ENCODE measurements around the gene CARD16.
A peak's percentile ranks its signal among the peaks of the same experiment; 100 is the strongest.
"Not testable (repeated sequence)": the region's sequence is repeated elsewhere in the genome, so short reads cannot be mapped to it uniquely, and the experiment has no call there.

Gene CARD16

DNA sequence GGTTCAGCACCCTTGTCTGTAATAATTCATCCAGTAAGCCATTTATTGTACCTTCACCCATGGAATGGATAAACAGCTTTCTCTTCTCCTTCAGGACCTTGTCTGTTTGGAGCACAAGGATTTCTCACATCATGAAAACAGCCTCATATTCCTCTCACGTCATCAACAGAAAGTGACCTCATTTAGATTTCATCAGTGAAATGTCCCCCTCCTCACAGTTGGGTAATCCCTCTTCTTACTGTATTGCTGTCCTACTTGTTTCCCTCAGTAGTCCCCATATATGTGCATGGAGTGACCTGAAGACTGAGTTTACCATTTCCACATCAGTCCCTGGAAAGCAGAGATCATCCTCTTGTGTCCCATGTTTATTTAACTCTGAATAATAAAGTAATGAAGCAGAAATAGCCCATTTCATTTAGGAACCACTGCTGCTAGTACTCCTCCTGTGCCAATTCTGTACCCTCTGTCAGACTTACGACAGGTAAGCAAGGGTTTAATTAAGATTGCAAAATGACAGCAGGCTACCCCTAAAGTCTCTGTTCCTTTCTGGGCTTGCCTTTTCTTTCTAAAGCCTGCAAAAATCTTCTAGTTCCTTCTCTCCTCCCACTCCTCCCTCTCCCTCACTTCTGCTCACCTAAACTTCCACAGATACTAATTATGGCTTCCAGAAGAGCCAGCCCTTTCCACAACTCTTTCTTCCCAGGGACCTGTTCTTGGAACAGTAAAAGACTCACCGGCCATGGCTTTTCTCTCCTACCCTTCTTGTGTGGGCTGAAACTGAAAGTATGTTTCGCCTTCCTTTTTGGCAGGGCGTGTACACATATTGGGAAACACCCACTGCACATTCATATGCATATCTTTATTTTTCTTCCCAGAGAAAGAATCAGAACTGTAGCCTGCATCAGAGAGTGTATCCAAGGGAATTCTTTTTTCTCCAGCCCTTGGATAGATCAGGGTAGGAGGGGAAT lies at the start of gene CARD16:
Gene CARD16 (minus strand): TSS at position 779 of the 968 bp plus-strand sequence. CDS start 38 bp downstream, at position 741.
- TF ChIP-seq POLR2A (IDR thresholded peaks at IDR 0.05; ENCODE audit: low read length): peak; percentile 18
- DNase-seq: peak; percentile 12 to 18

- DNase-seq: no peak
- TF ChIP-seq GATA1 (IDR thresholded peaks at IDR 0.05; ENCODE audit: low read depth, low read length) (no peak), POLR2A (IDR thresholded peaks at IDR 0.05; ENCODE audit: low read length) (no peak)
Measured at GRCh38 chr11:105092256-105093239, 47.4 kb upstream of the CARD16 start.

GRCh38 chr11:105081412-105082150 lies 36.4 kb upstream of the CARD16 start:
- DNase-seq: no peak

DNA sequence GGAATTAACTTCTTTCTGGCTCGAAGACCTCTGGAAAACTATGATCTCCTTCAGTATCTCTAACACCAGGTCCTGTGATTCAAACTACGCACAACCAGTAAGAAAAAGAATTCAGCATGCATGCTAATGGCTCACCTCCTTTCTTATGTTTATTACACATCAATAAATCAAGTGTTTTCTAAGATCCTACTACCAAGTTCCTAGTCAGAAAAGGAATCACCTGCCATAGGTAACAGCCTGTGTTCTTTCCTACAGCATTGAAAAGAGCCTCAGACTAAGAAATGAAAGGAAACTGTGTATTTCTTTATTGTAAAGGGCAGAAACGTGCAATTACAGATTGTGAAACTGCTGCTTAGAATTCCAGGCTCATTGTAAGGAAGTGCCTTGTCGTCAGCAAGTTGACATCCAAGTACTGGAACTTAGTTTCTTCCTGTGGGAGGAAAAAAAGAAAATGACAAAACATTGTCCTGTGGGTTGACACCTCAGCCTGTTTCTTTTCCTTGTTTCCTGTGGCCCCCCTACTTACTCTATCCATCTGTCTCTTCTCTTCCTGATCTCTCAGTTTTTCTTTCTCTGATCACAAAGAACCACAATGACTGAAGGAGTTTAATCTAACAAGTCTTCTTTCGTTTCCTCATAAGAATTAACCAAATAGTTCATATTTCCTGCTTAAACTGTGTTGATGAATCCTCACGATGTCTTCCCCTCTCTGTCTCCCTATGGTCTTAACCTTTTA lies 35.2 kb upstream of the CARD16 start:
- DNase-seq: not testable (repeated sequence)

More at GRCh38 chr11:105081412-105082150, 36.4 kb upstream of the CARD16 start:
- TF ChIP-seq GATA1 (IDR thresholded peaks at IDR 0.05; ENCODE audit: low read depth, low read length) (no peak), POLR2A (IDR thresholded peaks at IDR 0.05; ENCODE audit: low read length) (no peak)

DNA sequence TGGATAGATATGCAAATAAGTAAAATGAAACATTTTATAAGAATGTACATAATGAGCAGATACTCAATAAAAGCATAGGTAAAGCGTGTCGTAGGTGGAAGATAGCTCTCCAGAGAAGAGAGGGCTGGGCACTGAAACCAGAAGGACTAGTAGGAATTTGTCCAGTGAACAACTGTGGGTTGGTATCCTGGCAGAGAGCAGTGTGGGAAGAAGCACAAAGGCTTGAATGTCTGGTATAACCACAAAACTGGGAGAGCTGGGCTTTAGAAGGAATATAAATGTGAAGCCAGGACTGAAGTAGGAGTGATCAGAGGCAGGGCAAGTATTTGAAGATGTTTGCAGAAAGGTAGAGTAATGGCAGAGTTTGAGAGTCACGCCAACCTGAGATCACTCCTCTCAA lies 33.1 kb upstream of the CARD16 start:
- TF ChIP-seq POLR2A (IDR thresholded peaks at IDR 0.05; ENCODE audit: low read length): no peak
- no peak for TF ChIP-seq GATA1 (IDR thresholded peaks at IDR 0.05; ENCODE audit: low read depth, low read length)
- no peak for DNase-seq

GRCh38 chr11:105077141-105077790 lies 32.1 kb upstream of the CARD16 start:
- not testable (repeated sequence) for DNase-seq

DNA sequence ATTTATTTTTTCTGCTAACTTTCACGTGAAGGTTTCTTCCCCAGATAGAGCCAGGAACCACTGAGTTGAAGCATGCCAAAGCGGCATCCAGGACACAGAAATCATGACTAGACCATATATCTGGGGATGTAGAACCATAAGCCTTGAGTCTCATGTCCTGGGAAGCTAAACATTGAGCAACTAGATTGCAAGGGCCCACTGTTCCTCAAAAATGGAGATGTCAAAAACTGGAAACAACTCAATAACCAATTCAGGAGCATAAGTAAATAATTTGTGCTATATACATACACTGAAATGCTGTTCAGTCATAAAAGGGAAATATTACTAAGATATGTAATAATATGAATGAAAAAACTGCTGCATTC lies 29.0 kb upstream of the CARD16 start:
- TF ChIP-seq POLR2A (IDR thresholded peaks at IDR 0.05; ENCODE audit: low read length): no peak
- TF ChIP-seq GATA1 (IDR thresholded peaks at IDR 0.05; ENCODE audit: low read depth, low read length): no peak
- no peak for DNase-seq

DNA sequence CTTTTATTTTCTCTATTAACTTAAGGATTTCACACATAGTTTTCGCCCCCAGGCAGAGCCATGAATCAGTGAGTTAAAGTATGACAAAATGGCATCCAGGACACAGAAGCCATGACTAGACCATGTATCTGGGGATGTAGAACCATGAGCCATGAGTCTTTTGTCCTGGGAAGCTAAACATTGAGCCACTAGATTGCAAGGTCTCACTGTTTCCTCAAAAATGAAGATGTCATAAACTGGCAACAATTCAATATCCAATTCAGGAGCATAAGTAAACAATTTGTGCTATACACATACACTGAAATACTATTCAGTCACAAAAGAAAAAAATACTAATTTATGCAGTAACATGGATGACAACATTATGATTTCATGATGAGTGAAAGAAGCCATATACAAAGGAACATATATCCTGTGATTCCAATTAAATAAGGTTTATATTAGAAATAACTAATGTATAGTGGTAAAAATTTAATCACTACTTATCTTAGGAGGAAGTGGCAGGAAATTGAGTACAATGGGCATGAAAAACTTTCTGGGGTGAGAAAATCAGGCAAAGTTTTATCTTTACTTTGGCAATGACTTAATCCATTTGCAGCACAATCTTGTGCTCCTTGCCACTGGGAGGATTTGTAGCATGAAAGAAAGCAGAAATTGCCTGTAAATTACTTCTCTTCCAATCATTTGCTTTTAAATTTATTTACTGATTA lies 28.5 kb upstream of the CARD16 start:
- no peak for DNase-seq
- TF ChIP-seq GATA1 (IDR thresholded peaks at IDR 0.05; ENCODE audit: low read depth, low read length) (no peak), POLR2A (IDR thresholded peaks at IDR 0.05; ENCODE audit: low read length) (no peak)

DNA sequence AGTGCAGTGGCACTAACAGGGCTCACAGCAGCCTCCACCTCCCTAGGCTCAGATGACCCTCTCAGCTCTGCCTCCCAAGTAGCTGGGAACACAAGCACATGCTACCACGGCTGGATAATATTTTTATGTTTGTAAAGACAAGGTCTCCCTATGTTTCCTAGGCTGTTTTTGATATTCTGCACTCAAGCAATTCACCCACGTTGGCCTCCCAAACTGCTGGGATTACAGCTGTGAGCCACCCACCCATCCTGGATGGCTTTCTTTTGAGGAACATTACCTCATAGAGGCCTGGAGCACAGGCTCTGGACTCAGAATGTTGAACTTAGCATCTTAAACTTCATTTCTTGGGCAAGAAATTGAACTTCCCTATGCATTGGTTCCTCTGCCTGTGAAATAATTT lies 26.9 kb upstream of the CARD16 start:
- not testable (repeated sequence) for DNase-seq

- TF ChIP-seq POLR2A (IDR thresholded peaks at IDR 0.05; ENCODE audit: low read length) (no peak), GATA1 (IDR thresholded peaks at IDR 0.05; ENCODE audit: low read depth, low read length) (no peak)
- DNase-seq: no peak
Measured at GRCh38 chr11:105071089-105071732, 26.1 kb upstream of the CARD16 start.

DNA sequence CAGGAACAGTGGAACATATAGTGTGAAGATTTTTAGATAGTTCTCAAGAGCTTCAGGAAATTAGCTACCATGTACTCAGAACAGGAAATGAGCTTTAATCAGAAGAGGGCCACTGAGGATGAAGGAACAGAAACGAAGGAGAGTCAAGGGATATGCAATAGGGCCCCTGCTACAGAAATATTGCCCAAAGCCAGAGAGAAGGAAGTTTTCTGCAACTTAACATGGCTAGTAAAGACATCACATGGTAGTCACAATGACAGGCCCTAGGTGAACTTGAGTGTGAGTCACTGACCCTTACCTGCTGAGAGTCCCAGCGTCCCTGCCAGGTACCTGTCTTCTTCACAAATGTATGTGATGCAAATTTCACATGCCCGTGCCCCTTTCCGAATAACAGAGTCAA lies 25.2 kb upstream of the CARD16 start:
- TF ChIP-seq GATA1 (IDR thresholded peaks at IDR 0.05; ENCODE audit: low read depth, low read length) (no peak), POLR2A (IDR thresholded peaks at IDR 0.05; ENCODE audit: low read length) (no peak)
- no peak for DNase-seq

DNA sequence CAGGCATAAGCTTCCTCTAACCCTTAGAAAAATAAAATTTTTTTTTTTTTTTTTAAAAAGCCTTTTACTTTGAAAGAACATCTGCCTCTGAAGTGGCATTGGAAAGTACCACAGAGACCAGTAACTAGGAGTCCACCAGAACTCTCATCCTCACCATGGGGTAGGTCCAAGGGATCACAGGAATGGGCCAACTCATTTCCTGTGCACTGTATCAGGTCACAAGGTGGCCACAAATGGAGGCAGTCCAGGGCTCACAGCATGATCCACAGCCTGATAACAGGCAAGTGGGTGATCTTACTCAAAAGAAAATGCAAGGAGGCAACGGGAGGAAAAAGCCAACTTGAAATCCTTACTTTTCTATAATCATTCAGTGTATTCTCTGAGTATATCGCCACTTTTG lies 24.6 kb upstream of the CARD16 start:
- DNase-seq: not testable (repeated sequence)

DNA sequence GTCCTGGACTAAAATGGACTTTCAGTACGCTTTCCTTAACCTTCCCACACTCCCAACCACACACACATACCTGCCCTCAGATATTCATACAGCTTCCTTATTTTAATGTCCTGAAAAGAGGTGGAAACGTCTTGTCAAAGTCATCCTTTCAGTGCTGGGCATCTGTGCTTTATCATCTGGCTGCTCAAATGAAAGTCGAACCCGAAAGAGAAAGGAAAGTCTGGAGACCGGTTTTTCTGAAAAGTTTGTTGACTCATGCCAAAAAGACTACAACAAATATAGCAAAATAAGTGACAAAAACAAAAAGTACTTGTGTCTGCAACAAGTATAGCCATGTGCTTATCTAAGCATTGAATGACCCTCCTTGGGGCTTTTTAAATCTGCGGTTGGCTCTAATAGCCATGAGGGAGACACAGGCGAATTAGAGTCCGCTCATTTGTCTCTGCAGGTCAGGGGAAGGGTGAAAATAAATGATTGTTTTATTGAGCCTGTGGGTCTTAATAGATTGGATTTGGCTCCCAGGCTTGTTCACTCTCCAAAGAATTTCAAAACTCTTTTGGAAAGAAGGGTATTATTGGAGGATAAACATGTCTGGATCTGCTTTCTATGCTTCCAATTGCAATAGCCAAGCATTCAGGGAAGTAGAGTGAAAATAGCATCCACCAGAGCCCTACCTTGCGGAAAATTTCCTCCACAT lies 18.3 kb upstream of the CARD16 start:
- not testable (repeated sequence) for DNase-seq

All from erythroblast (primary cell).